ENCODE data around the gene GASK1A. TPM values are rescaled to one million over a fixed set of nuclear protein-coding genes. Genes with fewer than 3 reads are reported as not detected.
"Not testable (repeated sequence)": the region's sequence is repeated elsewhere in the genome, so short reads cannot be mapped to it uniquely, and the experiment has no call there.

GASK1A gene
- total RNA-seq, 1 donor from 2014 or later = 16.5 TPM

DNA sequence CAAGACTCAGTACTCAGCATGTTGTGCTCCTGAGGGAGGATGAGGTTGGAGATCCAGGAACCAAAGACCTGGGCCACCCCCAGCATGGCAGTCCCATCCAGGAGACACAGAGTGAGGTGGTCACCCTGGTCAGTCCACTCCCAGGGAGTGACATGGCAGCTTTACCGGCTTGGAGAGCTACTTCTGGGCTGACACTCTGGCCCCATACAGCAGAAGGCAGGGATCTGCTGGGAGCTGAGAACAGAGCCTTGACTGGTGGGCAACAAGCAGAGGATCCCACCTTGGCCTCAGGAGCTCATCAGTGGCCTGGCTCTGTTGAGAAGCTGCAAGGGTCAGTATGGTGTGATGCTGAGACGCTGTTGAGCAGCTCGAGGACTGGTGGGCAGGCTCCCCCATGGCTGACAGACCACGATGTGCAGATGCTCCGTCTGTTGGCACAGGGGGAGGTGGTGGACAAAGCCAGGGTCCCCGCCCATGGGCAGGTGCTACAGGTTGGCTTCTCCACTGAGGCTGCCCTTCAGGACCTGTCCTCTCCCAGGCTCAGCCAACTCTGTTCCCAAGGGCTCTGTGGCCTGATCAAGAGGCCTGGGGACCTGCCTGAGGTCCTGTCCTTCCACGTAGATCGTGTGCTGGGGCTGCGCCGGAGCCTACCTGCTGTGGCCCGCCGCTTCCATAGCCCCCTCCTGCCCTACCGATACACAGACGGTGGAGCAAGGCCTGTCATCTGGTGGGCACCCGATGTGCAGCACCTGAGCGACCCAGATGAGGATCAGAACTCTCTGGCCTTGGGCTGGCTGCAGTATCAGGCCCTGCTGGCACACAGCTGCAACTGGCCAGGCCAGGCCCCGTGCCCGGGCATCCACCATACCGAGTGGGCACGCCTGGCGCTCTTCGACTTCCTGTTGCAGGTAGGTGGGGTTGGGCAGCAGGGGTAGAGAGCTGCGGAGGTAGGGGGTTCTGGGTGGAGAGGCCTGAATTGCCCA is 53.8 kb downstream of the GASK1A start:
- DNase-seq = no peak

DNA sequence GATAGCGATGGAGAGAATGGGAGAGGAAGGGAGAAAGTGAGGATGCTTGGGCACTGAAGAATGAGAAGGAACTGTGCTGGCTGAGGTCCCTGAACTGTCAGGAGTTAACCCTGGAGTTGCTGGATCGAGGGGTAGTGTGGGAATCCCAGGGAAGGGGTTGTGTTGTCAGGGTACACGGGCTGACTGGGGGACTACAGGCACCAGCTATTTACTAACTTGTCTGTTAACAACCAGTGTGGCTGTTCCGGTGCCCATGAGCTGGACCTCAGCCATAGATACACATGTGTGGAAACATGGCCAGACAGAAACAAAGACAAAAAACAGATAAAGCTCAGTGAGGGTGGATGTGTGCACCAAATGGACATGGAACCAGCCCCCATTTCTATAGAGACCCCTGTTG is 55.1 kb downstream of the GASK1A start:
- DNase-seq = no peak

DNA sequence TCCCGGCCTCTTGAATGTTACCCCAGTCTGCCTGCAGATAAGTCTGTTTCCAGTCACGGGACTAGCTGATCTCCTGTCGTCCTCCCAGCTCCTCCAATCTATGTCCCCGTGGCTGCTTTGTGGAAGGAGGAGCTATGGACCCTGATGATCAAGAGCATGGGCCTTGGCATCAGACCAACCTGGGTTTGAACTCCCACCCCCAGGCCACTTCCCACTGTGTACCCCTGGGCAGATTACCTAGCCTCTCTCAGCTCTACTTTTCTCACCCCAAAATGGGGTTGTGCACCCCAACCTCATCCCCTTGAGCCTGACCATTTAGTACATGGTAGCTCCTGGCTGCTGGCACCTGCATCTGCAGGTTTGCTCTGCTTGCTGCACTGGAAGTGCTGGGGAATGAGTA is 55.8 kb downstream of the GASK1A start:
- no peak for DNase-seq

DNA sequence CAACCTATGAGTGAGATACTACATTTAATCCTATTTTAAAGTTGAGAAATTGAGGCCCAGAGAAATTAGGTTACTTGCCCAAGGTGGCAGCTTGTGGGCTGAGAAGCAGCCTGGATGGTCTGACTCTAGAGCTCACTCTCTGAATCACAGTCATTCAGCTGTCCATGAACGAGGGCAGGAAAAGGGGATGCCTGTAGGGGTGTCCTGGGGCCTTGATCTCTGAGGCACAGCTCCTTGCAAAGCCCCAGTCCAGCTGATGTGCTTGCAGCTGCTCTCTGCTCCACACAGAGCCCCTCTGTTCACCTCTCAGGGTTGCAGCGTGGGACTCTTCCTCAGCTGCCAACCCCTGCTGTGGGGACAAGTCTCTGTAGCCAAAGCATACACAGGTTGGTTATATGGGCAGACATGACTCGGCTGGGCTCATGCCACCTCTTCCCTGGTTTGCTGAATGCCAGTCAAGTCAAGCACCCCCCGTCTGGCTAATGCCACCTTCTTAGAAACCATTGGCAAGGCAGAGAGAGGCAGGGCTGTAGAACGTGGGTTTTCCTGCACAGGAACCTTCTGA is 56.8 kb downstream of the GASK1A start:
- DNase-seq = no peak

DNA sequence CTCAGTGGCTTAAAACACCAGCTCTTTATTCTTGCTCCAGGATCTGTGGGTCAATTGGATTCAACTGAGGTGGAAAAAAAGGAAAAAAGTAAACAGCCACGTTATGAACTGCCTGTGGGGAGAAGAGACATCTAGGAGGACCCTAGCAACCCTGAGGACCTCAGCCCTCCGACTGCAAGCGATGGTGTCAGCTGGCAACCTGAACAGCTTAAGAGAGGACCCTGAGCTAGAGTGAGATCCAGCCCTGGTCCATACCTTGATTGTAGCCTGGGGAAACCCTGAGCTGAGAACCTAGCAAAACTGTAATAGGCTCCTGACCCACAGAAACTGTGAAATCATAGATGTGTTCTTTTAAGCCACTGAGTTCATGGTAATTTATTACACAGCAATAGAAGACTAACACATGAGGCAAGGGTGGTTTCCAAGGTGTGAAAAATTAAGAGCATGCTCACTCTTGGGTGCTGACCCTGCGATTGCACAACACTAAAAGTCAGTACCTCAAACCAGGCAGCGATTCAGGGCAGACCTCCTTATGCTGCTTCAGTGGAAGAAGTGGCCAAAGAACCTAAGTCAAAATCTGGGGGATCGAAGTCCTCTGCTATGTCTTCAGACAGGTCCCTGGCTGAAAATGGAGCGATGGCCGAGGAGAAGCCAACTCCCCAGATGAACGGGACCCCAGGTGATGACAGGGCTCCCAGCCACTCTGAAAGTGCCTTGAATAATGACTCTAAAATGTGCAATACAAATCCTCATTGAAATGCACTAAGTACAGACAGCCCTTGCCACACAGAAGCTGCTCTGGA is 57.7 kb downstream of the GASK1A start:
- no peak for DNase-seq

DNA sequence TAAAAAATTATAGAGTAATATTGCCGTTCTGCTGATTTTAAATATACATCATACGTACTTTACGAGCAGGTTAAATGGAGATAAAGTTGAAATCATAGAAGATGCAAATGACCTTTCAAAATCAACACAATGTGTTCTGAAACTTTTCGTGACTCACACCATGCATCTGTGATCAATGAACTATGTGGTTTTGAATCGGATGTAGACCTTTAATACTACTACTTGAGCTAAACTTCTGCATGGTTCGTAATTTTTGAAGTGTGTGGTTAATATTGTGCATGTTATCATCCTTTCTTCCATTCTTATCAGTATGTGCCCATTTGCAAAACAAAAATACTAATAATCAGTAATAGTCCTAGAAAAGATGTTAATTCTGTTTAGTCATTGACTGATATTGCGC is 58.9 kb downstream of the GASK1A start:
- no peak for DNase-seq

DNA sequence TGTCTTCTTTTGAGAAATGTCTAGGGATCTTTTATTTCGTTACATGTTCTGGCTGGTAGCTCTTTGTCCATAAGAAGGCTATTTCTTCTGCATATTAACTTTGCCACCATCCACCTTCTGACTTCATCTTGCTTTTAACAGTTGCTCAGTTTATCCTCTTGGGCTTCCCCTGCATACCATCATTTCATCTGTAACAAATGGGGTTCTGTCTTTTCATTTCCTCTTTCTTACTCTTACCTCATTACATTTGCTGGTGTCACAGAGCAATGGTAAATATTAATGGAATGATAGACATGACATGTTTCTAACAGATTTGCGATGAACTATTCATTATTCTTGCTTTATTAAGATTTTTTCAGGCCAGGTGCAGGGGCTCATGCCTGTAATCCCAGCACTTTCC is 62.4 kb downstream of the GASK1A start:
- DNase-seq = no peak

DNA sequence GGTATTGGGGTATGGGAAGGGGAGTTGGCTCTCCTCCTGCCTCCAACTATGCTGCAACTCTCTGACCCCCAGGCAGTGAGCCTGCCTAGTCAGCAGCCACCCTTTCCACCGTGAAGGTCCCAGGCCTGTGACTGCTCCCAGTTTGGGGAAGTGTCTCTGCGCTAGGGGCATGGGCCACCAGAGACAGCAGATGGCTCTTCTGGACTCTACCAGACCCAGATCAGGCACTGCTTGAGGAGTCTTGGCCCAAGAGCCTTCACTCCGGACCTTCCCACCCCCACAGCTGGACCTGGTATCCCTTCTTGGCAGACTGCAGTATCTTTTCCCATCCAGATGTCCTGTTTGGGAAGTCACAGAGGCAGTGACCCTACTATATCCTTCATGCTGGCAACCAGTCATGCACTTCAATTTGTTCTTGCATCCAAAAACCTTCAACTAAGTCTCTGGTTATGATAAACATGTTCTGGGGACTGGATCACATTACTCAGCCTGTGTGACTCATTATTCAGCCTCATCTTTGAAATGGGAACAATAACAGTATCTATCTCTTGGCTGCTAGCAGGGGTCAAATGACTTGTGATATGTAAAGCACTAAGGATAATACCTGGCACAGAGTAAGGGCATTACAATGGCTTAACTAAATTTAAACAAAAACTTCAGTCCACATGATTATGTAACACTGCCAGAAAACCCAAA is 64.1 kb downstream of the GASK1A start:
- DNase-seq = no peak

DNA sequence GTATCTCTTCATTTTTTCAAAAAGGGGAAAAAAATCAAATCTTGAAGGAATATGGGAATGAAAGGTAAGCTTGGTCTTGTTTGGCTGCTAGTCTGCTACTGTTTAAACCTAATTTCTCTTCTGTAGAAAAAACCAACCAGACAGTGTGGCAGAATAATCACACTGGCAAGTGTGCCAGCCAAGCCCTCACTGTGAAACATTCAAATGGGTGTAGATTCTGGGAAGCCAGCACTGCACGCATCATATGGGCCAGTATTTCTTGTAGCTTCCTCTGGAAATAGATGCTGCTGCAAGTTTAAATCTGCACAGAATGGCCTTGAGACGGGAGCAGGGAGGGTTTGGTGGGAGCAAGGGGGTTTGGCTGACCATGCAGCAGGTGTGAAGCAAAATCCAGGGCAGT is 64.7 kb downstream of the GASK1A start:
- no peak for DNase-seq

DNA sequence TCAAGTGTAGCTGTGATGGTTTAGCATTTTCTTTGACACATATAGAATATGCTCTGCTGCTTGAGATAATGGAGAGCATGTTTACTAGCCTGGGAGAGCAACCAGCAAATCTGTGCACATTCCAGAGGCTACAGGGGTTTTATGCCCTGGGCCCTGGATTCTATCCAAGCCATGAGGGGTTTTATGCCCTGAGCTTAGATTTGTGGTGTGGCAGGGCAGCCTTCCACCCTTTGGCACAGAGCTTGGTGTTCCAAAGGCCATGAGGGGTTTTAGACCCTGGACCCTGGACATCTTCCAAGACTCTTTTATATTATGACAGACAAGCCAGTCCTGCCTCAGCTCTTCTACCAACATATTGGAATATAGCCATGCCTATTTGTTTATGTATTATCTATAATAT is 66.0 kb downstream of the GASK1A start:
- not testable (repeated sequence) for DNase-seq

DNA sequence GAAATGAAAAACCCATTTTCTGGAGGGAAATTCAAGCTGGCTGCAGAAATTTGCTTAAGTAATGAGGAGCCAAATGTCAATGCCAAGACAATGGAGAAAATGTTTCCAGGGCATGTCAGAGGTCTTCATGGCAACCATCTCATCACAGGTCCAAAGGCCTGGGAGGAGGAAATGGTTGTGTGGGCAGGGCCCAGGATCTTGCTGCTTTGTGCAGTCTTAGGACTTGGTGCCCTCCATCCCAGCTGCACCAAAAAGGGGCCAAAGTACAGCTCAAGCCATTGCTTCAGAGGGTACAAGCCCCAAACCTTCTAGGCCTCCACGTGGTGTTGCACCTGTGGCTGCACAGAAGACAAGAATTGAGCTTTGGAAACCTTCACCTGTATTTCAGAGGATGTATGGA is 67.5 kb downstream of the GASK1A start:
- DNase-seq = no peak

DNA sequence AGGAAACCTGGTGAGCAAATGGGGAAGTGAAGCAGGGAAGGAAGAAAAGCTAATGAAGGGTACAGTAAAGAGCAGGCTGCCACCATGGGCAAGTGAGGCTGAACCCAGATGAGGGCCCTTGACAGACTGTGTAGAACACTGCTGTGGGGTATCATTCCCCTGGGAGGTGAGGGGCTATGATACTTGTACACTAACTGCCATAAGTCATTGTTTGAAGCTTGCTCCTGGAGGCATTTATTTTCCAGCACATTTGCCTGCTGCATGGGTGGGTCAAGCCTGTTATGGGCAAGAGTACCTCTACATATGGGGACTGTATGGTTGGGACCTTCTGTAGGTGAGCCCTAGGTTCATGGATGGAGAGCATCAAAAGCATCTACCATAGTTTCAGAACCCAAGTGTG is 69.4 kb downstream of the GASK1A start:
- DNase-seq = no peak

DNA sequence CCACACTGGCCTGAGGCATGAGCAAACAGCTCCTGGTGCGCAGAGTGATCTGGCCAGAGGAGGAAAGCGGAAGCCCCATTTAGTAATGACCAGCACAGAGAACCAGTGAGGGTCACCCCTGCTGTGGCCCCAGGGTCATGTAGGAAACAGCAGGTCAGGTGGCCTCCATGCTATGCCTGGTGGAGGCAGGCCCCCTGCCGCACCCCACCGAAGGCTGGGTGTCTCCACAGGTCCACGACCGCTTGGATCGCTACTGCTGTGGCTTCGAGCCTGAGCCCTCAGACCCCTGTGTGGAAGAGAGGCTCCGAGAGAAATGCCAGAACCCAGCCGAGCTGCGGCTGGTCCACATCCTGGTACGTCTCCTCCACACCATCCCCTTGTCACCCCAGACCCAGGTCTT is 74.2 kb downstream of the GASK1A start:
- DNase-seq = no peak

DNA sequence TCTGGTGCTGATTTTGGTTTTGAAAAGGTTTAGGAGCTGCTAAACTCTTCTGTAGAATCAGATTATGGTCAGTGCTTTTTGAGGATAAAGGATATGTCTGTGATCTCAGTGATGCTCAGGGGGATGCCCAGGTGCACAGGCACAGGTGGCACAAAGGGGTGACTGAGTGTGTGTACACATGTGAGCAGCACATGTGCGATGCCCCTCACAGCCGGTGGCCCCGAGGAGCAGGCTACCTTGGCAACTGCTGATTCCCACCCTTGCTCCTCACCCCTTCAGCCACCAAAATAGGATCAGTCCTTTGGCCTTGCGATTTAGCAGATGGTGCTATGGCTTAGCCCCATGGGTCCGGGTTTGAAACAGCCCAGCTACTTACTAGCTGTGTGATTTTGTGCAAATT is 75.6 kb downstream of the GASK1A start:
- no peak for DNase-seq

DNA sequence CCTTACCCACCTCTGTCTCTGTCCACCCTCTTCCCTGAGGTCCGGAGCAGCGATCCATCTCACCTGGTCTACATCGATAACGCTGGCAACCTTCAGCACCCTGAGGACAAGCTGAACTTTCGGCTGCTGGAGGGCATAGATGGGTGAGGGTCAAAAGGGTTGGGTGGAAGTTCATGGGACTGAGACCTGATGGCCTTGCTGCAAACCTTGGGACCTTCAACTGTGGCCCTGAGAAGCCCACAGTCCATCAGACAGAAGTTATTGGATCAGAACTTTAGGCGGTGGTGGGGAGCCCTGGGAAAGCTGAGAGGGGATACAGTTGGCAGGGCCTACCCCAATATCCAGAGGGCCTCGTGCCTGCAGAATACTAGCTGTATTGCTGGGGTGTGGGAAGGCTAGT is 76.3 kb downstream of the GASK1A start:
- no peak for DNase-seq

DNA sequence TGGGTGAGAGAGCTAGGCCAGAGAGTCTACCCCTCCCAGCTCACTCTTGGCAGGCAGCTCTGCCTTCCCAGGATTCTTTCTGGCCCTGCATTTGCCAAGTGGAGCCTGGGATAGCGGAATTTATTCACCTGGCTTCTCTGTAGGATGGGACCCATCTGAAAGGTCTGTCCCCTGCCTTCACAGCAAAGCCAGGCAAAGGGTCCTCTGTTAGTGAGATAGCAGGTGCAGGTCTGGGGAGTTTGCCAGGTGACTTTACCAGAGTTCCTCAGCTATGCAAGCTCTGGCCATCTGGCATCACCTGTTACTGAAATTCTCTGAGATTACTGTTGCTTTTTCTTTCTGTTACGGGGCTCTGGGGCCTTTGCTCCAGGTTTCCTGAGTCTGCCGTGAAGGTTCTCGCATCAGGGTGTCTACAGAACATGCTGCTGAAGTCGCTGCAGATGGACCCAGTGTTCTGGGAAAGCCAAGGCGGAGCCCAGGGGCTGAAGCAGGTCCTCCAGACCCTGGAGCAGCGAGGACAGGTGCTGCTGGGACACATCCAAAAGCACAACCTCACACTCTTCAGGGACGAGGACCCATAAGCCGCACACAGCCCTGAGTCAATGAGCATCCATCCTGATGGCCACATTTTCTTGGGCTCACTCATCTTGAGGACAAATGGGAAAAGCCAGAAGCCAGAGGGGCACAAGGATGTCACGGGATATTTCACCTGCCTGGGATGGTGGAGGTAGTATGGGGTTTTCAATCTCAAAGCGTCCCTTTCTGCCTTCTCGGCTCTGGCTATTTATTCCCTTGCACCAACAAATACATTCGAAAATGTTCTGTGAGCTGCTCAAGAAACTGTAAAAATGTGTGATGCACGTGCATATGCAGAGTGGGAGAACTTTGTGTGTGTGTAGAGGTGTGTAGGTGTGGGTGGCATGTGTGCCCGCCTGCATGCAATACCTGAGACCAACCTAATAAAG is 77.0 kb downstream of the GASK1A start:
- DNase-seq = no peak

DNA sequence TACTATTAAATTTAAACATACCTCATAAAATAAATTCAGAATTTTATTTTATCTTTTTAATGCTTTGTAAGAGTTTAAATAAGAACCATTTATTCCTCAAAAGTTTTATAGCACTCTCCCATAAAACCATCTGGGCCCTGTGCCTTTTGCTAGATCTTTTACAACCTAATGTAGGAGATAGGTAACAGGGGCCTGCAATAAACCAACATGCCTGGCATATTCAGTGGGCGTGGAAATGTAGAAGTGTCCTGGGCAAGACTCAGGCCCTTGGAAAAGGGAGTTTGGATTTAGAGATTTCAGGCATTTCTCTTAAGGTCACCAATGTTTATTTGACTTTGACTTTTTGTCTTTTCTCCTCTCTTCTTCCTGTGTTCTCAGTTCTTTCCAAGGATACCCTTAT is 80.3 kb downstream of the GASK1A start:
- no peak for DNase-seq

DNA sequence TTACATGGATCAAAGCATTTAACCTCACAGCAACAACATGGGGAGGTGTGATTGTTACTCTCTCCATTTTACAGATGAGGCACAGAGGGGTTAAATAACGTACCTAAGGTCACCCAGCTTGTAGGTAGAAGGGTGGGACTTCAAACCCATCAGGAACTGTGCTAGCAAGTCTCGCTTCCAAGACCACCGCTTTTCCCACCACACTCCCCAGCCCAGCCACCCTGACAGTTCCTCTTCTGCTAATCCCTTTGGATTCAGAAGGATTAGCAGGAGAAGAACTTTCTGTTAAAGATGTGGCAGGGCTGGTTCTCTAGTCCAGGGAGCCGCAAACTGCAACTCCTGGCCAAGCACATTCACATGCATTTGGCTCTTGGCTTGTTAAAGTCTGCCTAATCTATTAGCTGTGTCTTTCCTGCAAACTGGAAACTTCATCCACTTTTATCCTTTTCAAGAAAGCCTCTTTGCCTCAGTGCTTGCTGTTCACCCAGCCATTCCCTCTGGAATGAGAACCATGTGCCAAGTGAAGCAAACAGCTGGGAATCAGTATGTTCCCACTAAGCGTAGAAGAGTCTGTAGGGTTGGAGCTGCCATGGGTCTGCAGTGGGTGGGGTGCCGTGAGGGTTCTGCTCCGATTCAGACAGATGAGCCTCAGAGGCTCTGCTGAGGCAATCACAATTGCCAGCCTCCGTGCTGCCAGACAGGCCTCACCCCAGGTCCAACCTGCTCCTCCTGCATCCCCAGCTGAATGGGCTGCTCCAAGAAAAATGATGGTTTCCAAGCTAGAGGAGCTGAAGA is 82.2 kb downstream of the GASK1A start:
- no peak for DNase-seq

DNA sequence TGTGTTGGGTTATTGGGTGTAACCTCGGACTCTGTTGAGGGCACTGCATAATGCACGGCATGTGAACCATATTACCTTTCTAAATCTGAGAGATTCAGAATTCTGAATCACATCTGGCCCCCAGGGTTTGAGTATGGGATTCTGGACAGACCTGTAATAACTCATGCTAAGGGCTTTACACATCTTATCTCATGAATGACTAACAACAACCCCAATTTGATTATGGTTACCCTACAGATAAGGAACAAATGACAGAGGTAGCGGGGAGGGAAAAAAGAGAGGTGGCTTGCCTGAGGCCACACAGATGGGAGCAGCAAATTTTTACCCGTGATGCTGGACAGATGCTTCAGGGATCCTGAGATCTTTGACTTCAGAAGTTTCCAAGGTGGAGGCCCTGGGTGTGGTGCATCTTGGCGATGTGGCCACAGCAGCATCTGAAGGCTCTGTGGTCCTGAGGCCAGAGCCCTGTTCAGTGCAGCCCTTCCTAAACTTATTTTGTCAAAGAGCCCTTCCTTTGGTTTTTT is 83.0 kb downstream of the GASK1A start:
- no peak for DNase-seq

DNA sequence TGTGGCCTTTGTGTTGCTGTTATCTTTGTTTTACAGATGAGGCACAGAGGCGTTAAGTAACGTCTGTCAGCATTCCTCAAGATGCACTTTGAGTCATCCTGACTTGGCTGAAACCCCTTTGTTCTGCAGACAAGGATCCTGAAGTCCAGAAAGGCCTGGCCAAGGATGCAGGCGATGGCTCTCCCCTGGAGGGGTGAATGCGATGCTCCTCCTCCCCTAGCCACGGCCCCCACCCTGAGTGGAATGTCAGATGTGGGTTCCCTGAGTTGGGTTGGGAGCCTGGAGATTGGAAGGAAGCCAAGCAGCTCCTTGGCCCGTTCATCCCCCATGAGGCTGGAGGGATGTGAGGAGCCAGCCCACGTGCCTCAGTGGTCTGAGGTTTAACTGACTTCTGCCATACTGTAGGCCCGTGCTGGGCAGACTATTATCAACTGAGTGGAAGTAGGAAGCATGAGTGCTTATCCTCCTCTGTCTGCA is 83.5 kb downstream of the GASK1A start:
- DNase-seq = no peak

Data from skin of body (tissue), 2 donors.